Measurements from ENCODE around the gene CD46.

GRCh38 chr1:207824691-207825408 is 73.0 kb downstream of the CD46 start:
- TF ChIP-seq CTCF (conservative IDR thresholded peaks at IDR 0.05; ENCODE audit: low read depth, low read length), result no peak
- TF ChIP-seq EZH2 (IDR thresholded peaks at IDR 0.05; ENCODE audit: borderline replicate concordance, low read depth, low read length, poor library complexity, severe bottlenecking), result no peak
